GM12864 (cell line): ENCODE data around the gene SEMA3C.

ENCODE experiments used
- DNase-seq: peaks from one replicate; pipeline ENCODE4 v3.0.0-alpha.2; 2011; ENCODE audit warnings: low read depth
- H3K4me3 ChIP-seq: 2 replicates; pipeline ENCODE4 v1.5.1; 2011; ENCODE audit warnings: mild to moderate bottlenecking, low read depth, low read length, control low read depth
- CTCF ChIP-seq: IDR thresholded peaks from 2 replicates; pipeline ENCODE4 v1.5.1; 2011; ENCODE audit warnings: low read depth, mild to moderate bottlenecking, moderate library complexity, low read length, control low read depth, inconsistent platforms; ENCODE audit errors: missing control alignments

SEMA3C gene

GRCh38 chr7:80767654-80768053 is 151.2 kb downstream of the SEMA3C start:
- no peak for DNase-seq
- H3K4me3 ChIP-seq, result no peak overlapping the region
- no peak for TF ChIP-seq CTCF

- H3K4me3 ChIP-seq, result no peak overlapping the region
- TF ChIP-seq CTCF, result no peak
- no peak for DNase-seq
Measured at GRCh38 chr7:80766724-80767123, 152.1 kb downstream of the SEMA3C start.

- no peak overlapping the region for H3K4me3 ChIP-seq
- no peak for TF ChIP-seq CTCF
- no peak for DNase-seq
Measured at GRCh38 chr7:80764132-80764531, 154.7 kb downstream of the SEMA3C start.

GRCh38 chr7:80763704-80764103 is 155.1 kb downstream of the SEMA3C start:
- TF ChIP-seq CTCF, result no peak
- no peak for DNase-seq
- no peak overlapping the region for H3K4me3 ChIP-seq

- H3K4me3 ChIP-seq, result no peak overlapping the region
- no peak for TF ChIP-seq CTCF
- DNase-seq, result no peak
Measured at GRCh38 chr7:80763289-80763688, 155.6 kb downstream of the SEMA3C start.

- DNase-seq, result no peak
- no peak overlapping the region for H3K4me3 ChIP-seq
- TF ChIP-seq CTCF, result no peak
Measured at GRCh38 chr7:80760292-80760691, 158.6 kb downstream of the SEMA3C start.

- no peak overlapping the region for H3K4me3 ChIP-seq
- no peak for DNase-seq
- no peak for TF ChIP-seq CTCF
Measured at GRCh38 chr7:80752954-80753690, 165.7 kb downstream of the SEMA3C start.
